GM18870 (cell line): ENCODE results near the gene THOC3.
"Not testable (repeated sequence)": the region's sequence is repeated elsewhere in the genome, so short reads cannot be mapped to it uniquely, and the experiment has no call there.

ENCODE experiments used
- ATAC-seq: cut with Tn5 transposase; IDR thresholded peaks from one replicate; pipeline ENCODE4 v1.9.1; 2021; ENCODE audit warnings: moderate library complexity; ENCODE audit not compliant: unreplicated experiment

Gene THOC3

GRCh38 chr5:175967471-175968372 lies at the start of gene THOC3:
Gene THOC3 (minus strand): TSS chr5:175968315. CDS start chr5:175968208, 107 bp downstream.
- ATAC-seq: peak; percentile 98

GRCh38 chr5:176017324-176017723 lies 49.2 kb upstream of the THOC3 start:
- not testable (repeated sequence) for ATAC-seq

GRCh38 chr5:176014360-176014759 lies 46.2 kb upstream of the THOC3 start:
- ATAC-seq: not testable (repeated sequence)

GRCh38 chr5:176011088-176011487 lies 43.0 kb upstream of the THOC3 start:
- ATAC-seq: not testable (repeated sequence)

GRCh38 chr5:176010202-176010601 lies 42.1 kb upstream of the THOC3 start:
- not testable (repeated sequence) for ATAC-seq

- not testable (repeated sequence) for ATAC-seq
Observed at GRCh38 chr5:176007220-176007619, 39.1 kb upstream of the THOC3 start.

GRCh38 chr5:176006819-176007218 lies 38.7 kb upstream of the THOC3 start:
- not testable (repeated sequence) for ATAC-seq

GRCh38 chr5:175997979-175998378 lies 29.9 kb upstream of the THOC3 start:
- not testable (repeated sequence) for ATAC-seq

GRCh38 chr5:175997495-175997894 lies 29.4 kb upstream of the THOC3 start:
- not testable (repeated sequence) for ATAC-seq

GRCh38 chr5:175996791-175997190 lies 28.7 kb upstream of the THOC3 start:
- not testable (repeated sequence) for ATAC-seq

GRCh38 chr5:175995506-175995905 lies 27.4 kb upstream of the THOC3 start:
- ATAC-seq: not testable (repeated sequence)

- not testable (repeated sequence) for ATAC-seq
Observed at GRCh38 chr5:175979371-175979995, 11.4 kb upstream of the THOC3 start.

GRCh38 chr5:175968381-175968780 lies 266 bp upstream of the THOC3 start:
- peak; percentile 32 for ATAC-seq

- not testable (repeated sequence) for ATAC-seq
Observed at GRCh38 chr5:175962329-175962728, 5.8 kb downstream of the THOC3 start.

- ATAC-seq: not testable (repeated sequence)
Observed at GRCh38 chr5:175960228-175960627, 7.9 kb downstream of the THOC3 start.

- ATAC-seq: not testable (repeated sequence)
Observed at GRCh38 chr5:175958515-175958914, 9.6 kb downstream of the THOC3 start.

- ATAC-seq: not testable (repeated sequence)
Observed at GRCh38 chr5:175954107-175954506, 14.0 kb downstream of the THOC3 start.

GRCh38 chr5:175952810-175953209 lies 15.3 kb downstream of the THOC3 start:
- not testable (repeated sequence) for ATAC-seq

GRCh38 chr5:175951339-175951969 lies 16.7 kb downstream of the THOC3 start:
- ATAC-seq: peak; percentile 69

- not testable (repeated sequence) for ATAC-seq
Observed at GRCh38 chr5:175948329-175949108, 19.6 kb downstream of the THOC3 start.
